Stimulated activated naive CD8-positive, alpha-beta T cell treated with anti-CD3 and anti-CD28 coated beads, Interleukin-15, Interleukin-2, amounts not matched to agents 100 U/mL and 50 U/mL, for 24 hours (primary cell): ENCODE data around the gene SH2D3C.
"Not testable (repeated sequence)": the region's sequence is repeated elsewhere in the genome, so short reads cannot be mapped to it uniquely, and the experiment has no call there.

Experiments used
- ATAC-seq: fragments of 150-1000 bp; cut with Tn5 transposase; one replicate; pipeline ENCODE4 v1.10.0; 2021
- DNase-seq: peaks from one replicate; pipeline ENCODE4 v3.0.0; 2021

Gene SH2D3C

GRCh38 chr9:127763918-127764384, 14.5 kb downstream of the SH2D3C start:
- ATAC-seq (peak; percentile 56), DNase-seq (peak; percentile 62)

- no peak for ATAC-seq
- DNase-seq, result no peak
Observed at GRCh38 chr9:127762111-127762676, 16.3 kb downstream of the SH2D3C start.

DNA sequence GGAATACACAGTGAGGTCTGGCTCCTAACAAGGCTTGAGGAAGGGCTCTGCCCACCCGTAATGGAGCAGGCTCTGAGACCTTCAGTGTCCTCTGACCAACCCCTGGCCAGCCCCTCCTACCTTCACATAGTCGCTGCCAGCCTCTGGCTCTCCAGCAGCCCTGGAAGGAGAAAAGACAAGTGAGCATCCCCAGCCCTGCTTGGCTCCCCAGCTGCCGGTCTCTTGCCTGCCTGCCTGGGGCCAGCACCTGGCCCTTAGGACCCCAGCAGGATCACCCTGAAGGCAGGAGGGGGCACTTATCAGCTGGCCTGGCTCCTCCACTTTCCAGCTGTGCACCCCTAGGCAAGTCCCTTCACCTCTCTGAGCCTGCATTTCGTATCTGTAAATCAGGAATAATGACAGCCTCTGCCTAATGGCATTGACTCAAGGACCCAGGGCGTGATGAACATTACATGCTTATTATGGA, 16.9 kb downstream of the SH2D3C start:
- DNase-seq, result no peak

GRCh38 chr9:127761061-127761460, 17.4 kb downstream of the SH2D3C start:
- ATAC-seq, result no peak
- no peak for DNase-seq

More for the DNA sequence above, 16.9 kb downstream of the SH2D3C start:
- ATAC-seq, result no peak

- DNase-seq, result no peak
- no peak for ATAC-seq
Observed at GRCh38 chr9:127758843-127759242, 19.6 kb downstream of the SH2D3C start.

- not testable (repeated sequence) for DNase-seq
Observed at GRCh38 chr9:127756776-127757175, 21.7 kb downstream of the SH2D3C start.

DNA sequence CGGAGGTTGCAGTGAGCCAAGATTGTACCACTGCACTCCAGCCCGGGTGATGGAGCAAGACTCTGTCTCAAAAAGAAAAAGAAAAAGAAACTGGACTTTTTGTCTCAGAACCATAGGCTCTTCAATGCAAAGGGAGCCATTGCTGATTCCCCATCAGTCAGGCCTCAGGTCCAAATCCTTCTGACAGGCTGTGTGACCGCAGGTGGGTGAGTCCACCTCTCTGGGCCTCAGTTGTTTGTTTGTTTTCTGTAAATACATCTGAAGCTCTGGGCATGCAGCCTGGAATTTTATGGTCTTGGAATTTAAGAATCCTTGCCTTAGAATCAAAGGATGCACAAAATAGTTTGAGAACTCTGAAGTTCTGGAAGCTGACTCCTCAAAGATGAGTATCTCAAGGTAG, 22.2 kb downstream of the SH2D3C start:
- DNase-seq (no peak), ATAC-seq (no peak)

More at GRCh38 chr9:127756776-127757175, 21.7 kb downstream of the SH2D3C start:
- ATAC-seq, result not testable (repeated sequence)

- no peak for DNase-seq
- ATAC-seq, result no peak
Observed at GRCh38 chr9:127755061-127756060, 23.1 kb downstream of the SH2D3C start.

- DNase-seq (no peak), ATAC-seq (no peak)
Observed at GRCh38 chr9:127754099-127755060, 24.1 kb downstream of the SH2D3C start.

DNA sequence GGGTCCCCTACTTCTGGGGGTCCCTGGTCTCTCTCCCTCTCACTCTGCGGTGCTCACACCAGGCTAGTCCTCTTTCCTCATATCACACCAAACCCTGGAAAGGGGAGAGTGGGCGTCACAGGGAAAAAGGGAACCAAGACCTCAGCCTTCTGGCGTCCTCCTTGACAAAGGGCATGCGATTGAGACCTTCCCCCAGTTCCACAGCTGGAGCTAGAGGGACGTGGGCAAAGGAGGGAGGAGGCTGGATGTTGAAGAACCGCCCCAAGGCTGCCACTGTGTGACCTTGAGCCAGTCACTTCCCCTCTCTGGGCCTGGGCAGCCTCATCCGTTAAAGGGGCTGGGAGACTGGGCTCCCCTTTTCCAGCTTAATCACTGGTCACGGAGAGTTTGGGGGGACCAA, 24.8 kb downstream of the SH2D3C start:
- DNase-seq, result no peak
- no peak for ATAC-seq

DNA sequence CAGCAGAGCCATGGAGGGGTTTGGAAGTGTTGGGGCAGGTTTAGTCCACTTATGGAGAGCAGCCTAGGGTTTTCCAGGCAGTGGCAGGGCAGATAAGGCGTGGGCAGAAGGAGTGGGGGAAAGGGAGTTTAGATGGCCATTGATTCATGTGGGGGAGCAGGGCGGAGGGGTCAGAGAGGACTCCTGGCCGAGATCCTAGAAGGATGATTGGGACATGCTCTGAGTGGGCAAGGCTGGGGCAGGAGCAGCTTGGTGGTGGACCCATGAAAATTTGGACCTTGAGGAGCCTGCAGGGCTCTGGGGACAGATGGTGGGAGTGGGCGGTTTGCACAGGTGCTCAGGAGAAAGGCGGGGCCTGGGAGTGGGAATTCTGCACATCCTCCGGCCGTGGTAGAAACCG, 25.3 kb downstream of the SH2D3C start:
- DNase-seq (no peak), ATAC-seq (no peak)

- DNase-seq (no peak), ATAC-seq (no peak)
Observed at GRCh38 chr9:127751269-127752054, 27.0 kb downstream of the SH2D3C start.

- ATAC-seq (no peak), DNase-seq (no peak)
Observed at GRCh38 chr9:127749090-127749787, 29.2 kb downstream of the SH2D3C start.

- peak; percentile 23 for DNase-seq
- ATAC-seq, result peak; percentile 66
Observed at GRCh38 chr9:127746959-127747569, 31.4 kb downstream of the SH2D3C start.

- DNase-seq (no peak), ATAC-seq (no peak)
Observed at GRCh38 chr9:127744398-127745110, 33.9 kb downstream of the SH2D3C start.

DNA sequence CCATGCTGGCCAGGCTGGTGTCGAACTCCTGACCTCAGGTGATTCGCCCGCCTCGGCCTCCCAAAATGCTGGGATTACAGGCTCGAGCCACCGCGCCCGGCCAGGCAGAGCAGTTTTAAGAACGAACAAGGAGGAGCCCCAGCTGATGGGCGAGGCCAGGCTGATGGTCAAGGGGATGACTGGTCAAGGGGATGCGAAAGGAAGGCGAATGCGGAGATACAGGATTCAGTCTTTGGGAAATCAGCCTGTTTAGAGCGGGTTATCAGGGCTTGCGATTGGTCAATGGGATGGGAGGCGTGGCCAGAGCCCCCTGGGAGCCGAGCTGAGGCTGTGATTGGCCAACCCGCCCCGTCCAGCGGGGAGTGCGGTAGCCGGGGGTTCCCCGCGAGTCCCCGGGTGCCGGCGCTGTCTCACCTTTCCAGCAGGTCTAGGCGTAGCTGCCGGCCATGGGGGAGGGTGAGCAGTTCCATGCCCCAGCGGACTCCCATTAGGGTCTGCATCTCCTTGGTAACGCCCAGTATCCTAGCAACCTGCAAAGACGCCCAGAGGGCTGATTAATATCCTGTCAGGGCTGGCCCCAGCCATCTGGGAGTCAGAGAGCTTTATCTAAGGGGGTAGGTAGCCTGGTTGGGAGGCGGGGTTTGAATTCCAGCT, 35.9 kb downstream of the SH2D3C start:
- DNase-seq, result no peak
- no peak for ATAC-seq

GRCh38 chr9:127741831-127742434, 36.5 kb downstream of the SH2D3C start:
- ATAC-seq (no peak), DNase-seq (no peak)

GRCh38 chr9:127739614-127740330, 38.7 kb downstream of the SH2D3C start:
- ATAC-seq (no peak), DNase-seq (no peak)
